WTC11 (cell line): Measurements from ENCODE around the gene ALDH9A1. TPM values are rescaled to one million over a fixed set of nuclear protein-coding genes. Genes with fewer than 3 reads are reported as not detected.

Source experiments
- ATAC-seq: fragments of 200-7000 bp; cut with Tn5 transposase; 2 replicates; pipeline ENCODE4 v1.10.0; 2021; ENCODE audit warnings: mild to moderate bottlenecking, moderate library complexity
- CTCF ChIA-PET: fragments of 300-600 bp; sonication (Branson Sonifier 250); formaldehyde crosslinking; loops from one replicate; lab custom pipeline; 2021; ENCODE audit warnings: antibody characterized with exemption; lab: Charles Lee
- POLR2A ChIA-PET: fragments of 350-600 bp; sonication (Branson Sonifier 250); formaldehyde crosslinking; loops from one replicate; lab custom pipeline; 2021; ENCODE audit warnings: antibody characterized with exemption; lab: Charles Lee
- DNase-seq: peaks from one replicate; pipeline ENCODE4 v3.0.0; 2021; ENCODE audit warnings: low spot score
- H3K27ac Mint-ChIP-seq: 2 replicates; pipeline ENCODE4 v1.8.0; 2021; ENCODE audit warnings: mixed read lengths
- H3K27me3 Mint-ChIP-seq: 2 replicates; pipeline ENCODE4 v1.8.0; 2021; ENCODE audit warnings: low read depth, mild to moderate bottlenecking, moderate library complexity, mixed read lengths
- H3K36me3 Mint-ChIP-seq: 2 replicates; pipeline ENCODE4 v1.8.0; 2021; ENCODE audit warnings: mixed read lengths
- H3K4me1 Mint-ChIP-seq: 2 replicates; pipeline ENCODE4 v1.8.0; 2022; ENCODE audit warnings: mixed read lengths
- H3K4me3 Mint-ChIP-seq: 2 replicates; pipeline ENCODE4 v1.8.0; 2021; ENCODE audit warnings: mild to moderate bottlenecking, moderate library complexity, mixed read lengths
- H3K9me3 Mint-ChIP-seq: 2 replicates; pipeline ENCODE4 v1.8.0; 2021; ENCODE audit warnings: mixed read lengths
- ARID4B ChIP-seq: sonication (generic); formaldehyde crosslinking; IDR thresholded peaks from 2 replicates; pipeline ENCODE4 v1.8.0; 2023; ENCODE audit warnings: missing genetic modification reagents, mild to moderate bottlenecking, borderline replicate concordance
- CDX4 ChIP-seq: fragments of 250-450 bp; sonication (Bioruptor Pico); IDR thresholded peaks from 2 replicates; pipeline ENCODE4 v1.9.0; 2021; ENCODE audit warnings: moderate library complexity, mild to moderate bottlenecking, inconsistent platforms, borderline replicate concordance
- ETV6 ChIP-seq: sonication (generic); formaldehyde crosslinking; IDR thresholded peaks from 2 replicates; pipeline ENCODE4 v1.8.1; 2022; ENCODE audit warnings: mild to moderate bottlenecking, missing genetic modification reagents
- GABPB1 ChIP-seq: sonication (generic); formaldehyde crosslinking; IDR thresholded peaks from 2 replicates; pipeline ENCODE4 v1.8.1; 2023; ENCODE audit warnings: mild to moderate bottlenecking, missing genetic modification reagents
- ZNF219 ChIP-seq: sonication (generic); formaldehyde crosslinking; IDR thresholded peaks from 2 replicates; pipeline ENCODE4 v1.8.0; 2023; ENCODE audit warnings: missing genetic modification reagents, mild to moderate bottlenecking, borderline replicate concordance
- ZNF532 ChIP-seq: fragments of 250-450 bp; sonication (Bioruptor Pico); IDR thresholded peaks from 2 replicates; pipeline ENCODE4 v1.9.0; 2021; ENCODE audit warnings: mild to moderate bottlenecking, borderline replicate concordance
- total RNA-seq: library from RNA; stranded (reverse); gene quantifications from 3 replicates; pipeline ENCODE4 v1.2.3, GENCODE V29; 2021
- TF ChIP-seq, protein P1 (sequence below): sonication (generic); formaldehyde crosslinking; IDR thresholded peaks from 2 replicates; pipeline ENCODE4 v1.8.1; 2022; ENCODE audit warnings: missing genetic modification reagents, borderline replicate concordance
- TF ChIP-seq, protein P2 (sequence below): sonication (generic); formaldehyde crosslinking; IDR thresholded peaks from 2 replicates; pipeline ENCODE4 v1.8.1; 2022; ENCODE audit warnings: low read depth, mild to moderate bottlenecking, moderate library complexity, missing genetic modification reagents, borderline replicate concordance
- TF ChIP-seq, protein P3 (sequence below): sonication (generic); formaldehyde crosslinking; IDR thresholded peaks from 2 replicates; pipeline ENCODE4 v1.8.0; 2022; ENCODE audit warnings: mild to moderate bottlenecking, missing genetic modification reagents
- TF ChIP-seq, protein P4 (sequence below): sonication (generic); formaldehyde crosslinking; IDR thresholded peaks from 2 replicates; pipeline ENCODE4 v1.8.1; 2023; ENCODE audit warnings: mild to moderate bottlenecking, missing genetic modification reagents, moderate library complexity

The ALDH9A1 gene
- total RNA-seq, 1 experiment from 2014 or later = 51.9 TPM

GRCh38 chr1:165695031-165695430 is 3.3 kb downstream of the ALDH9A1 start:
- Mint-ChIP-seq H3K4me3 (no peak overlapping the region), H3K36me3 (peaks cover 40% of the 10 kb centered on the region), H3K4me1 (peaks cover 14% of the 10 kb centered on the region), H3K27ac (no peak overlapping the region), H3K9me3 (peaks cover 22% of the 10 kb centered on the region), H3K27me3 (no peaks in the 10 kb centered on the region)
- ATAC-seq = no peak
- no peak for DNase-seq
- TF ChIP-seq ARID4B (CRISPR knock-in tag) (no peak), CDX4 (CRISPR knock-in tag) (no peak), GABPB1 (CRISPR knock-in tag) (no peak), ZNF532 (CRISPR knock-in tag) (no peak), ZNF219 (no peak), ETV6 (CRISPR knock-in tag) (no peak)
- TF ChIP-seq, protein P1, sequence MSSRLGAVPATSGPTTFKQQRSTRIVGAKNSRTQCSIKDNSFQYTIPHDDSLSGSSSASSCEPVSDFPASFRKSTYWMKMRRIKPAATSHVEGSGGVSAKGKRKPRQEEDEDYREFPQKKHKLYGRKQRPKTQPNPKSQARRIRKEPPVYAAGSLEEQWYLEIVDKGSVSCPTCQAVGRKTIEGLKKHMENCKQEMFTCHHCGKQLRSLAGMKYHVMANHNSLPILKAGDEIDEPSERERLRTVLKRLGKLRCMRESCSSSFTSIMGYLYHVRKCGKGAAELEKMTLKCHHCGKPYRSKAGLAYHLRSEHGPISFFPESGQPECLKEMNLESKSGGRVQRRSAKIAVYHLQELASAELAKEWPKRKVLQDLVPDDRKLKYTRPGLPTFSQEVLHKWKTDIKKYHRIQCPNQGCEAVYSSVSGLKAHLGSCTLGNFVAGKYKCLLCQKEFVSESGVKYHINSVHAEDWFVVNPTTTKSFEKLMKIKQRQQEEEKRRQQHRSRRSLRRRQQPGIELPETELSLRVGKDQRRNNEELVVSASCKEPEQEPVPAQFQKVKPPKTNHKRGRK (CRISPR knock-in tag) = no peak
- TF ChIP-seq, protein P2, sequence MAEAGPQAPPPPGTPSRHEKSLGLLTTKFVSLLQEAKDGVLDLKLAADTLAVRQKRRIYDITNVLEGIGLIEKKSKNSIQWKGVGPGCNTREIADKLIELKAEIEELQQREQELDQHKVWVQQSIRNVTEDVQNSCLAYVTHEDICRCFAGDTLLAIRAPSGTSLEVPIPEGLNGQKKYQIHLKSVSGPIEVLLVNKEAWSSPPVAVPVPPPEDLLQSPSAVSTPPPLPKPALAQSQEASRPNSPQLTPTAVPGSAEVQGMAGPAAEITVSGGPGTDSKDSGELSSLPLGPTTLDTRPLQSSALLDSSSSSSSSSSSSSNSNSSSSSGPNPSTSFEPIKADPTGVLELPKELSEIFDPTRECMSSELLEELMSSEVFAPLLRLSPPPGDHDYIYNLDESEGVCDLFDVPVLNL (CRISPR knock-in tag) = no peak
- TF ChIP-seq, protein P3, sequence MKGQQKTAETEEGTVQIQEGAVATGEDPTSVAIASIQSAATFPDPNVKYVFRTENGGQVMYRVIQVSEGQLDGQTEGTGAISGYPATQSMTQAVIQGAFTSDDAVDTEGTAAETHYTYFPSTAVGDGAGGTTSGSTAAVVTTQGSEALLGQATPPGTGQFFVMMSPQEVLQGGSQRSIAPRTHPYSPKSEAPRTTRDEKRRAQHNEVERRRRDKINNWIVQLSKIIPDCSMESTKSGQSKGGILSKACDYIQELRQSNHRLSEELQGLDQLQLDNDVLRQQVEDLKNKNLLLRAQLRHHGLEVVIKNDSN (CRISPR knock-in tag) = no peak
- TF ChIP-seq, protein P4, sequence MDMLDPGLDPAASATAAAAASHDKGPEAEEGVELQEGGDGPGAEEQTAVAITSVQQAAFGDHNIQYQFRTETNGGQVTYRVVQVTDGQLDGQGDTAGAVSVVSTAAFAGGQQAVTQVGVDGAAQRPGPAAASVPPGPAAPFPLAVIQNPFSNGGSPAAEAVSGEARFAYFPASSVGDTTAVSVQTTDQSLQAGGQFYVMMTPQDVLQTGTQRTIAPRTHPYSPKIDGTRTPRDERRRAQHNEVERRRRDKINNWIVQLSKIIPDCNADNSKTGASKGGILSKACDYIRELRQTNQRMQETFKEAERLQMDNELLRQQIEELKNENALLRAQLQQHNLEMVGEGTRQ (CRISPR knock-in tag) = no peak
- ChIA-PET CTCF (interaction anchor here (0.7 to 1.4 kb wide), 2 partner anchors 29 to 202 kb away, joined by 3 read pairs; no protein-coding TSS in a partner anchor), POLR2A (no interaction called here)
